Activated CD4-positive, alpha-beta T cell treated with anti-CD3 and anti-CD28 coated beads for 36 hours (primary cell): Measurements from ENCODE around the gene TUBGCP3. TPM values are rescaled to one million over a fixed set of nuclear protein-coding genes. Genes with fewer than 3 reads are reported as not detected.

ENCODE experiments used
- ATAC-seq: fragments of 200-7000 bp; cut with Tn5 transposase; one replicate; pipeline ENCODE4 v1.10.0; 2021; ENCODE audit warnings: mild to moderate bottlenecking, moderate library complexity
- CTCF ChIA-PET: fragments of 350-600 bp; sonication (Branson Sonifier 250); formaldehyde crosslinking; loops from one replicate; lab custom pipeline; 2021; ENCODE audit warnings: antibody characterized with exemption; lab: Charles Lee
- POLR2A ChIA-PET: fragments of 350-600 bp; sonication (Branson Sonifier 250); formaldehyde crosslinking; loops from one replicate; lab custom pipeline; 2021; ENCODE audit warnings: antibody characterized with exemption, inconsistent platforms; lab: Charles Lee
- DNase-seq: peaks from one replicate; pipeline ENCODE4 v3.0.0-alpha.2; 2020
- H3K27ac Mint-ChIP-seq: one replicate; pipeline ENCODE4 v1.8.0; 2021; ENCODE audit warnings: mixed read lengths
- H3K27me3 Mint-ChIP-seq: one replicate; pipeline ENCODE4 v1.8.0; 2021; ENCODE audit warnings: mixed read lengths
- H3K36me3 Mint-ChIP-seq: one replicate; pipeline ENCODE4 v1.8.0; 2021; ENCODE audit warnings: low read depth, mixed read lengths
- H3K4me1 Mint-ChIP-seq: one replicate; pipeline ENCODE4 v1.8.0; 2021; ENCODE audit warnings: mixed read lengths
- H3K4me3 Mint-ChIP-seq: one replicate; pipeline ENCODE4 v1.8.0; 2021; ENCODE audit warnings: mild to moderate bottlenecking, moderate library complexity, mixed read lengths
- H3K9me3 Mint-ChIP-seq: one replicate; pipeline ENCODE4 v1.8.0; 2021; ENCODE audit warnings: low read depth, mixed read lengths
- intact Hi-C, 2 experiments: fragments of 100-400 bp; cut with DNase I in 1 of 2; cut with micrococcal nuclease in 1 of 2; formaldehyde crosslinking; loops; one replicate each; pipeline versions ENCODE4 v1.14.2 to v1.15.1; 2022 to 2024; cut with DNase I, micrococcal nuclease
- total RNA-seq, 2 experiments: library from RNA; stranded (reverse); gene quantifications; one replicate each; pipeline ENCODE4 v1.2.3, GENCODE V29; 2021

Gene TUBGCP3
- total RNA-seq, 2 experiments from 2014 or later = 57.2 to 60.5 TPM

DNA sequence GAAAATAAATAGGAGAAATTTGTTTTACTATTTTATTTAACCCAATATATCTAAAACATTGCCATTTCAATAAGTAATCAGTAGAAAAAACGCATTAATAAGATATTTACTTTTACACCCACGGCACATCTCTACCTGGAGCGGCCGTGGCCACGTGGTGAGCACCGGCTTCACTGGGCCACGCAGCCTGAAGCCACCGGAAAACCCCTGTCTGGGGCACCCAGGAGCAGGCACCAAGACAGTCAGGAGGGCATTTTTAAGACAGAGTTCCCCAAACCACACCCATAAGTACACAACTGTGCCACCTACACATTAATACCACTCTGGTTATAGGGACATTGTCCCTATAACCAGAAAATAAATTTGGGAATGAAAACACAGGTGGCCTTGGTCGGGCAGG, 130.9 kb downstream of the TUBGCP3 start:
- Mint-ChIP-seq H3K4me1 (no peaks in the 10 kb centered on the region), H3K36me3 (no peaks in the 10 kb centered on the region), H3K27ac (no peak overlapping the region), H3K9me3 (peaks cover 7% of the 10 kb centered on the region), H3K4me3 (no peak overlapping the region), H3K27me3 (peaks cover 7% of the 10 kb centered on the region)
- ChIA-PET CTCF (interaction anchor here (0.8 kb wide), 1 partner anchor 591 kb away, joined by 3 read pairs; no protein-coding TSS in a partner anchor), POLR2A (no interaction called here)
- ATAC-seq = no peak
- no peak for DNase-seq
- intact Hi-C loops = no loop called here

DNA sequence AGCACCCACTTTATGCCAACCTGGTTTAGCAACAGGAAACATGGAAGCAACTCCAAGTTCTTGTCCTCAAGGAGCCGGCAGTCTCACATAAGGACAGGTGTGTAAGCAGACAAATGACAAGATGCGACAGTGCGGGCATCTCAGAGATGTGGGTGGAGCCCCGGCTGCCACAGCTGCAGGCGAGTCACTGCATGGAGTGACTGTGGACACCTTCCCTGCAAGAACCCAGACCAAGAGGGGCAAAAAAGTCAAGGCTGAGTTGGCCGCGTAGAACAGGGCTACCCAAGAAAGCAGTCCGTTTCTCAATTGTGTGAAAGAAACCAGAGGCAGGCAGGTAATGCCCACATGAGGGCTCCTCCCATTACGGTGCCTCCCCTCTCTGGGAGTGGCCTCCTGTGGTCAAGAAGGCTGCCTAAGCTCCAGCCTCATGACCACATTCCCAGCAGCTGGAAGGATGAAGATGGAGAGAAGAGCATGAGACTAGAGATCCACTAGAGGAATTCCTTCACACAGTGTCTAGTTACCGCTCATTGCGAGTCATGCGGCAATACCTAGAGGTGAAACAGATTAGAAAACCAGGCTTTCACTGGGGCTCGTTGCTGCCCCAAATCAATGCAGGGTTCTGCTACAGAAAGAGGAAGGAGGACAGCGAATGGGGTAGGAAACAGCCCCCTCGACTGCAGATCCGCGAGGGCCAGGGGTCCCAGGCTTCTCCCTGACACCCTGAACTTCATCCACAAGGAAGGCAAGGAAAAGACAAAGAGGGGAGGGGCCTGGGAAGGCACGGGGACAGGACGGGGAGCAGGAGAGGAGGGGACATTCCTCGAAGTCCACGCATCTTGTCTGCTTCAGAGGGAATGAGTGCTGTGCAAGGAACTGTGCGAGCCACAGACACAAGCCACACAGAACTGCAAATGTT, 131.6 kb downstream of the TUBGCP3 start:
- Mint-ChIP-seq H3K27me3 (peaks cover 7% of the 10 kb centered on the region), H3K9me3 (peaks cover 7% of the 10 kb centered on the region), H3K36me3 (no peaks in the 10 kb centered on the region), H3K4me3 (no peak overlapping the region), H3K27ac (no peak overlapping the region), H3K4me1 (no peaks in the 10 kb centered on the region)
- POLR2A ChIA-PET = no interaction called here
- no peak for ATAC-seq
- no peak for DNase-seq
- CTCF ChIA-PET = interaction anchor here (0.8 kb wide), 1 partner anchor 592 kb away, joined by 3 read pairs; no protein-coding TSS in a partner anchor
- intact Hi-C loops = no loop called here

- Mint-ChIP-seq H3K9me3 (peaks cover 7% of the 10 kb centered on the region), H3K27me3 (peaks cover 7% of the 10 kb centered on the region), H3K27ac (no peak overlapping the region), H3K4me1 (no peaks in the 10 kb centered on the region), H3K36me3 (no peaks in the 10 kb centered on the region), H3K4me3 (no peak overlapping the region)
- CTCF ChIA-PET = interaction anchor here (0.6 to 0.9 kb wide), 2 partner anchors 12 to 914 kb away, joined by 3 read pairs; no protein-coding TSS in a partner anchor
- POLR2A ChIA-PET = no interaction called here
- ATAC-seq (no peak), DNase-seq (no peak)
- intact Hi-C loops = no loop called here
Measured at GRCh38 chr13:112455476-112456059, 132.4 kb downstream of the TUBGCP3 start.

GRCh38 chr13:112454648-112455334, 133.2 kb downstream of the TUBGCP3 start:
- no peak for DNase-seq
- peaks cover 3% of the 10 kb centered on the region for H3K27me3 Mint-ChIP-seq
- no peaks in the 10 kb centered on the region for H3K36me3 Mint-ChIP-seq
- H3K27ac Mint-ChIP-seq = no peak overlapping the region
- H3K9me3 Mint-ChIP-seq = peaks cover 3% of the 10 kb centered on the region
- no peak for ATAC-seq
- H3K4me3 Mint-ChIP-seq = no peak overlapping the region
- intact Hi-C loops = no loop called here
- ChIA-PET POLR2A (no interaction called here), CTCF (interaction anchor here (0.6 to 0.9 kb wide), 3 partner anchors 12 to 913 kb away, joined by 3 read pairs; no protein-coding TSS in a partner anchor)
- H3K4me1 Mint-ChIP-seq = no peaks in the 10 kb centered on the region

DNA sequence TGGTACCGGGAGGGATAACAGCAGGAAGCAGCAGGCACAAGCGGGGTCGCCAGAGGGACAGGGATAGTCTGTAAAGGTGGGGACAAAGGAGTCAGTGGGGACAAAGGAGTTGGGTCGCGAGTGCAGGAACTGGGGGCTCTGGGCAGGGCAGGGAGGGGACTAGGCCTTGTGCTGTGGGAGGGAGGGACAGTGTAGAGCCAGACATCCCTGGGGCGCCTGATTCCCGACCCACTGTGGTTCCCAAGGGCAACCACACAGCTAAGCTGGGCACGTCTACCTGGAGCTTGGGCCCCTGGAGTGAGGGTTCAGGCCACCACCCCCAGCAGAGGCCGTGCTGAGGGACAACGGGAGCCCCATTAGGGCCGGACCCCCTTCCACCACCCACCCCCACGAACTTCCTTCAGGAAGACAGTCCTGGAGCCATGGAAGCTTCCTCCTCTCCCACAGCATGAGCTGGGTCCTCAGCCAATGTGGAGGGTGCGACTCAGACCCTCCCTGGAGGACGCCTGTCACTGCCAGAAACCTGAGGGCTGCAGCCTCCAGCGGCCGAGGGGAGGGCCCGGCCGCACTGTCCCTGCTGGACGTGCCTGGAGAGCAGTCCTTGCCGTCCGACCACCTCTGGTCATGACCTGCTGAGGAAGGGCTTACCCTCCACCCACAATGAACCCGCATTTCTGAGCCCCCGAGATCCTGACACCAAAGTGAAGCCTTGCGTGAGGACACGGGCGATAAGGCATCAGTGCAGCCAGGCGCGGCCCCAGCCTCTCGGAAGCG, 133.9 kb downstream of the TUBGCP3 start:
- no peak for ATAC-seq
- no peak overlapping the region for H3K27ac Mint-ChIP-seq

DNA sequence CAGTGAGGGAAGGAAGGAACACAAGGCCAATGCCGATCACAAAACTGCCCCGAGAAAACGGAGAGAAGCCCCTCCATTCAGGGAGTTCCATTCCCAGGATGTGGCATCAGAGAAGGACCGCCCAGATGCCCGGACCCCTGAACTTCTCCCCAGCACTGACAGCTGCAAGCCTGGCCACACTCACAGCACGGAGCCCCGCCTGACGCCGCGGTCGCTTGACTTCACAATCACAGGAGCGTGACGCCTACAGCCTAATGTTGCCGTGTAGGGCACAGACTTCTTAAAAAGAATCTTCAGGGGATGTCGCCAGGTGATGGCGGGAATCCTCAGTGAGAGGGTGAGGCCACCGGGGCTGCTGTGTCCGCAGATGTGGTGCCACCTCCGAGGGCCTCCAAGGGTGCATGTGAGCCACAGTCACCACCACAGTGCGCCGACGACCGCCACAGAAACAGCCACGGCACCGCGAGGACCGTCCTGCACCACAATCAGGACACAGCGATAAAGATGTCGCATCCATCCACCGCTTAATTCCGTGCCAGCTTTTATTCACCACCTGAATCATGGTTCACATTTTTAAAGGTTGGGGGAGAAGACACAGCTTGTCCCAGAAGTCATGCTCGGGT, 134.6 kb downstream of the TUBGCP3 start:
- H3K27ac Mint-ChIP-seq = no peak overlapping the region
- ChIA-PET POLR2A (no interaction called here), CTCF (no interaction called here)
- intact Hi-C loops = no loop called here
- DNase-seq (no peak), ATAC-seq (no peak)
- no peaks in the 10 kb centered on the region for H3K4me1 Mint-ChIP-seq
- H3K36me3 Mint-ChIP-seq = no peaks in the 10 kb centered on the region
- no peak overlapping the region for H3K4me3 Mint-ChIP-seq
- no peaks in the 10 kb centered on the region for H3K9me3 Mint-ChIP-seq
- no peaks in the 10 kb centered on the region for H3K27me3 Mint-ChIP-seq

More for the DNA sequence above, 133.9 kb downstream of the TUBGCP3 start:
- Mint-ChIP-seq H3K36me3 (no peaks in the 10 kb centered on the region), H3K9me3 (no peaks in the 10 kb centered on the region), H3K4me1 (no peaks in the 10 kb centered on the region), H3K27me3 (no peaks in the 10 kb centered on the region), H3K4me3 (no peak overlapping the region)
- intact Hi-C loops = no loop called here
- ChIA-PET POLR2A (no interaction called here), CTCF (interaction anchor here (0.7 kb wide), 1 partner anchor 359 kb away, joined by 3 read pairs; no protein-coding TSS in a partner anchor)
- DNase-seq = no peak

DNA sequence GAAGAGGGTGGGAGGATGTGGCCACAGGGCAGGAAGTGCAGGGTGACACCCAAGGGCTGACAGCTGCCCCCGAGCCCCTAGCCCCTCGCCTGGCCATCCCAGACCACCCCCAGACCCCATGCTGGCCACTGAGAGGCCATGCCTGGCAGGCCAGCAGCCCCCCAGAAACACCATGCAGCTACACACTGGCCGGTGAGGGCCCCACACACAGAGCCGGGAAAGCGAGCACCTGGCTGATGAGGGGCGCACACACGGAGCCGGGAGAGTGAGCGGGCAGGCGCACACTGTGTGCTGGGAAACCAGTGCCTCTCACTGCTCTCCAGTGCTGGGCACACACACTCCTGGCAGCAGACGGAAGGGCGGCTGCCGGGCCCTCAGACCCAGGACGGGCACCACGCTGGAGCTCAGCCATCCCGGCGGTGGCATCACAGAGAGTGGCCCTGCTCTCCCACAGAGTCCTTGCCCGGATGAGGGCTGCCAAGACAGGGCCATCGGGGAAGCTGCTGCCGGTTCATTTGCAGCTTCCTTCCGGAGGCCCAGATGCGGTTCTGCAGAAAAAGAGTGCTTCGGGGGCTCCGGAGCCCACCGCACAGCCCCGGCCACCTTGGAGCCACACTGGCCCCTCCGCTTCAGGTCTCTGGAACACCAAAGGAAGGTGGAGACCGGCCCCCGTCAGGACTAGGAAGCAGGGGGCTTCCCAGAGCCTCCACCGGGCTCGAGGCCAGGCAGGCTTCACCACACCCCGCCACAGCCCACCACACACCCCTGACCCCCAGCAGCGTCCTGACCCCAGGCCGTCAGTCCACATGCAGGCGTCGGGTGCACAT, 135.4 kb downstream of the TUBGCP3 start:
- no peaks in the 10 kb centered on the region for H3K36me3 Mint-ChIP-seq
- H3K27me3 Mint-ChIP-seq = no peaks in the 10 kb centered on the region
- ChIA-PET CTCF (no interaction called here), POLR2A (no interaction called here)
- H3K9me3 Mint-ChIP-seq = no peaks in the 10 kb centered on the region
- H3K4me1 Mint-ChIP-seq = no peaks in the 10 kb centered on the region
- intact Hi-C loops = no loop called here
- DNase-seq (no peak), ATAC-seq (no peak)
- no peak overlapping the region for H3K4me3 Mint-ChIP-seq
- H3K27ac Mint-ChIP-seq = no peak overlapping the region

DNA sequence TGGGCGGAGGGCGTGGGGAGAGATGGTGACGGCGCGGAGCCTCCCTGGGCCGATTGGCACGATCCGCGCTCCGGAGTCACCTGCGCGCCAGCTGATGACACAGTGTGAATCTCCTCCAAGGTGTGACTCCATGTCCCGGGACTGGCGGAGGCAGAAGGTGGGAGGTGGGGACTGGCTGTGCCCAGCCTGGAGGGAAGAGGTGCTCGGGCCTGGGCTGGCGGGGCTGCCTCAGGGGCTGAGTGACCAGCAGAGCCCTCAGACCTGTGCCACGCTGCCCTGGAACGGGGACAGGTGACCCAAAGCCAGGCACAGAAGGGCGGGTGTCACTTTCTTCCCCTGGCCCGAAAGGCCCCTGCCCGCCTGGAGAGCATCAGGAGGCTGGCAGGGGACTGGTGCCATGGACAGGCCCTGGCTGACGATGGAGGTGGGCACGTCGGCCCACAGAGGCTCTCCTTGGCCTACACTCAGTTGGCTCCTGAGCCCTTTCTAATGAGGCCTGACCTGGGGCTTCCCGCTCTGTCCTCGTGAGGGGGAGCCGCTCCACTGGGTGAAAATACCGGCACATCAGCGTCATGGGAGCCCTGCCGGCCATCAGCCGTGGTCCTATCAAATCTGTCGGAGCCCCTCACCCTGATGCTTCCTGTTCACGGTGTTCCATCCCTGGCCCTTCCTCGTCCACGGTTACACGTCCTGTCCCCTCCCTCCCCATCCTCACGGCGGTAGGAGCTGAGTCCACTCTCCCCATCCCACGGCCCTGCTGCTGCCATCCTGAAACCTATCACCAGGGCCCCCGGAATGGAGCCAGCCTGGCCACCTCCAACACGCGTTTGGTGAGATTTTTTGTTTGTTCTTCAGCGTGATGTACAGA, 136.2 kb downstream of the TUBGCP3 start:
- no peak overlapping the region for H3K4me3 Mint-ChIP-seq
- no peaks in the 10 kb centered on the region for H3K36me3 Mint-ChIP-seq
- ATAC-seq = no peak
- peaks cover 4% of the 10 kb centered on the region for H3K27me3 Mint-ChIP-seq
- DNase-seq = no peak
- intact Hi-C loops = no loop called here
- no peaks in the 10 kb centered on the region for H3K9me3 Mint-ChIP-seq
- POLR2A ChIA-PET = no interaction called here
- H3K4me1 Mint-ChIP-seq = no peaks in the 10 kb centered on the region
- CTCF ChIA-PET = no interaction called here
- H3K27ac Mint-ChIP-seq = no peak overlapping the region

GRCh38 chr13:112450904-112451240, 137.1 kb downstream of the TUBGCP3 start:
- no peaks in the 10 kb centered on the region for H3K4me1 Mint-ChIP-seq
- no peaks in the 10 kb centered on the region for H3K9me3 Mint-ChIP-seq
- intact Hi-C loops = no loop called here
- ATAC-seq (no peak), DNase-seq (no peak)
- H3K27me3 Mint-ChIP-seq = peaks cover 4% of the 10 kb centered on the region
- ChIA-PET CTCF (no interaction called here), POLR2A (no interaction called here)
- H3K36me3 Mint-ChIP-seq = no peaks in the 10 kb centered on the region
- no peak overlapping the region for H3K4me3 Mint-ChIP-seq
- H3K27ac Mint-ChIP-seq = no peak overlapping the region
